OCI-LY7 (cell line): ENCODE measurements around the gene HDAC9. TPM values are rescaled to one million over a fixed set of nuclear protein-coding genes. Genes with fewer than 3 reads are reported as not detected.

ENCODE experiments used
- BruUV-seq: library from RNA; stranded (reverse); fragments of 400-500 nt; replicated peaks from 2 replicates; lab custom pipeline; 2021; lab: Mats Ljungman, UMichigan
- CTCF ChIA-PET: fragments of 300-600 bp; sonication (Branson Sonifier 250); formaldehyde crosslinking; loops from one replicate; lab custom pipeline; 2022; ENCODE audit warnings: antibody characterized with exemption; ENCODE audit not compliant: unreplicated experiment; lab: Charles Lee
- POLR2A ChIA-PET: fragments of 300-600 bp; sonication (Branson Sonifier 250); formaldehyde crosslinking; loops from one replicate; lab custom pipeline; 2022; ENCODE audit warnings: antibody characterized with exemption; lab: Charles Lee
- DNase-seq: peaks from one replicate; pipeline ENCODE4 v3.0.0-alpha.2; 2015; ENCODE audit warnings: low spot score
- H2AFZ ChIP-seq: fragments of 200-600 bp; sonication (generic), shearing (Covaris generic); 2 replicates; pipeline ENCODE4 v1.6.1; 2014; ENCODE audit warnings: mild to moderate bottlenecking, antibody characterized with exemption, low read length, moderate library complexity
- H3K27ac ChIP-seq: fragments of 200-600 bp; sonication (generic); 2 replicates; pipeline ENCODE4 v1.5.1; 2014; ENCODE audit warnings: mixed run types, low read depth, mild to moderate bottlenecking, moderate library complexity, low read length, inconsistent platforms; ENCODE audit not compliant: poor library complexity, severe bottlenecking
- H3K36me3 ChIP-seq: fragments of 200-600 bp; sonication (generic); 2 replicates; pipeline ENCODE4 v1.6.1; 2014; ENCODE audit warnings: mild to moderate bottlenecking, antibody characterized with exemption, low read length, moderate library complexity, mixed read lengths; ENCODE audit not compliant: insufficient read depth
- H3K4me1 ChIP-seq: fragments of 200-600 bp; sonication (generic); 2 replicates; pipeline ENCODE4 v1.5.1; 2014; ENCODE audit warnings: mild to moderate bottlenecking, low read length; ENCODE audit not compliant: insufficient read depth, poor library complexity, severe bottlenecking
- H3K4me2 ChIP-seq: fragments of 200-600 bp; sonication (generic); 2 replicates; pipeline ENCODE4 v1.6.1; 2014; ENCODE audit warnings: mild to moderate bottlenecking, low read length
- H3K4me3 ChIP-seq: fragments of 200-600 bp; sonication (generic); 2 replicates; pipeline ENCODE4 v1.5.1; 2014; ENCODE audit warnings: mild to moderate bottlenecking, low read depth, low read length; ENCODE audit not compliant: poor library complexity, severe bottlenecking
- H3K79me2 ChIP-seq: fragments of 200-600 bp; sonication (generic); 2 replicates; pipeline ENCODE4 v1.6.1; 2016; ENCODE audit warnings: low read depth, mild to moderate bottlenecking, low read length, moderate library complexity, mixed read lengths; ENCODE audit not compliant: insufficient read depth
- H3K9me2 ChIP-seq: fragments of 200-600 bp; sonication (generic); 2 replicates; pipeline ENCODE4 v1.6.1; 2016; ENCODE audit warnings: mild to moderate bottlenecking, low read length, mixed read lengths; ENCODE audit not compliant: insufficient read depth
- H3K9me3 ChIP-seq: fragments of 200-600 bp; sonication (generic); 2 replicates; pipeline ENCODE4 v1.6.1; 2014; ENCODE audit warnings: mild to moderate bottlenecking, mixed run types, low read length, mixed read lengths
- H4K20me1 ChIP-seq: fragments of 200-600 bp; sonication (generic); 2 replicates; pipeline ENCODE4 v1.6.1; 2014; ENCODE audit warnings: mild to moderate bottlenecking, antibody characterized with exemption, low read length, moderate library complexity, mixed read lengths; ENCODE audit not compliant: insufficient read depth
- CTCF ChIP-seq: fragments of 200-600 bp; sonication (generic); conservative IDR thresholded peaks from 2 replicates; pipeline ENCODE4 v1.5.1; 2014; ENCODE audit warnings: mild to moderate bottlenecking, antibody characterized with exemption, low read length, moderate library complexity, mixed read lengths
- EZH2phosphoT487 ChIP-seq: fragments of 200-600 bp; sonication (generic); IDR thresholded peaks from 2 replicates; pipeline ENCODE4 v1.6.1; 2018; ENCODE audit warnings: low read depth, borderline replicate concordance, mild to moderate bottlenecking, mixed run types, antibody characterized with exemption, low read length, moderate library complexity, mixed read lengths
- intact Hi-C: fragments of 100-400 bp; cut with micrococcal nuclease; formaldehyde crosslinking; loops from one replicate; pipeline ENCODE4 v1.10.0; 2022; ENCODE audit not compliant: unreplicated experiment
- total RNA-seq, 2 experiments: library from RNA; depleted of rRNA in 1 of 2; stranded (reverse); fragments of >200 nt in 1 of 2; shearing (Covaris generic) in 1 of 2; gene quantifications; 2 replicates each; pipeline ENCODE4 v1.2.3, GENCODE V29; 2014 to 2022

HDAC9 gene
- total RNA-seq, 2 experiments from 2014 or later, result 58.8 to 91.7 TPM

DNA sequence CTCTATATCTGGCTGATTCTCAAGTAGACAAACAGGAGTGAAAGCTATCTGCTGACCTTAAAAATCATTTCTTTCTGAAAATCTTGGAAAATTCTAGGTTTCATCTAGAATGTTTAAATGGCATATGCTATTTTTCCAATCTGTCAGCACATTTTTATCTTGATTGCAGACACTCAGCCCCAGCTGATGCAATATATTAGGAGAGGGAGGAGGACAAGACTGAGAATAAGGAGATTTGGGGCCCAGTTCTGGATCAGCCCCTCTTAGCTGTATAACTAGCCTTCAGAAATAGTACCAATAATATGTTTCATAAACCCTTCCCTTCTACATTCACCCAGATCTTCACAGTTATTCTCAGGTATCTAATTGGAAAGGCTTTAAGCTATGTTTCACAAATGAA is 131.2 kb downstream of the HDAC9 start:
- DNase-seq, result no peak
- Histone ChIP-seq H3K9me2 (no peaks in the 10 kb centered on the region; the same call in 1 of the 2 replicates), H3K36me3 (peaks cover 82% of the 10 kb centered on the region), H3K4me1 (no peaks in the 10 kb centered on the region), H3K9me3 (no peaks in the 10 kb centered on the region), H3K4me2 (no peak overlapping the region), H3K27ac (no peak overlapping the region), H3K79me2 (no peaks in the 10 kb centered on the region), H4K20me1 (no peaks in the 10 kb centered on the region), H2AFZ (no peak overlapping the region), H3K4me3 (no peak overlapping the region)
- BruUV-seq, result no TSS peak
- no peak for TF ChIP-seq CTCF
- no peak for TF ChIP-seq EZH2phosphoT487
- CTCF ChIA-PET, result no interaction called here
- intact Hi-C loops, result no loop called here
- POLR2A ChIA-PET, result interaction anchor here (0.9 to 2.4 kb wide), 3 partner anchors 9 to 18 kb away, joined by 3 to 8 read pairs (median 3); no protein-coding TSS in a partner anchor

GRCh38 chr7:18637516-18637915 is 142.0 kb downstream of the HDAC9 start:
- CTCF ChIA-PET, result no interaction called here
- BruUV-seq, result no TSS peak
- POLR2A ChIA-PET, result no interaction called here

DNA sequence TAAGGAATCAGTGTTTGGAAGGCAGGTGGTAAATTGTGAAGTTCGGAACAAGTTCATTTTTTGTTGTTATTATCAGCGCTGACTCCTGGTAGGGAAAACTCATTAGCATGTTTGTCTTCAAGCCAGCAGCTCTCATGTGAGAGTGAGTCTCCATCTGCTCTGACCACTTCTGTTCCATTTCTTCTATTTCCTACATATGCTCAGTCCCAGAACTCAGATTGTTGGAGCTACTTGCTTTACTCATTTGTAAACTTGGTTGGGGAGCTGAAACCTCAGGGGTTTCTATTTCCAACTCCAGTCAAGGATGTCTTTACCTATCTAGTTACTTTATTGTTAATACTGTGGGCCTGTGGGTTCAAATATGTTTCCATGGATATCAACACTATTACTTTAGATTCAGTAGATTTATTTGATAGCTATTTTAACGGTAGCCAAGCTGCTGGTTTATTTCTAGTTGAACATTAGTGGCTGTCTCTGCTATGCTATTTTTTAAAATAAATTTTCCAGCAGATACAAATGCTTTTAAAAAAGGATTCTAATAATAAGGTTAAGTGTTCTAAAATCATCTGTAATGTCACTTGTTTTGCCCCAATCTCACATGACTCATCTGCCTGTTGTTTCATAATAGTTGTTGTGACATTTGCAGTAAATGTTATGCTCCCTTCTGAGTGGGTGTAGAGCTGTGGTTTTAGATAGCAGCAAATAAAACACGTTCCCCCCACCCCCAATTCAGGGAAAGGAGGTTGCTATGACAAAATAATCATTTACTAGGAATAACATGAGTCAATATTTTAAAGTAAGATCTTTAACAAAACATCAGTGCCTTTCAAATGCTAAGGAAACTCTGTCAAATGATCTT is 143.3 kb downstream of the HDAC9 start:
- TF ChIP-seq EZH2phosphoT487 (no peak), CTCF (no peak)
- POLR2A ChIA-PET, result interaction anchor here (0.7 to 1.6 kb wide), 5 partner anchors 12 to 1664 kb away, joined by 3 to 7 read pairs (median 3); no protein-coding TSS in a partner anchor
- no TSS peak for BruUV-seq
- Histone ChIP-seq H3K9me2 (no peaks in the 10 kb centered on the region), H3K36me3 (peaks cover 75% of the 10 kb centered on the region), H3K4me1 (no peaks in the 10 kb centered on the region), H3K4me3 (no peak overlapping the region), H3K79me2 (no peaks in the 10 kb centered on the region), H3K4me2 (no peak overlapping the region), H4K20me1 (no peaks in the 10 kb centered on the region), H3K27ac (no peak overlapping the region), H2AFZ (no peak overlapping the region), H3K9me3 (no peaks in the 10 kb centered on the region)
- DNase-seq, result no peak
- CTCF ChIA-PET, result no interaction called here
- intact Hi-C loops, result no loop called here

More at GRCh38 chr7:18637516-18637915, 142.0 kb downstream of the HDAC9 start:
- Histone ChIP-seq H4K20me1 (no peaks in the 10 kb centered on the region), H3K4me1 (no peaks in the 10 kb centered on the region), H3K36me3 (peaks cover 69% of the 10 kb centered on the region), H3K79me2 (no peaks in the 10 kb centered on the region), H3K4me3 (no peak overlapping the region), H3K4me2 (no peak overlapping the region), H2AFZ (no peak overlapping the region), H3K9me2 (no peaks in the 10 kb centered on the region), H3K9me3 (no peaks in the 10 kb centered on the region), H3K27ac (no peak overlapping the region)
- no peak for DNase-seq
- TF ChIP-seq EZH2phosphoT487, result no peak
- intact Hi-C loops, result no loop called here
